HG03280 (cell line): ENCODE measurements around the gene RNF152.
"Not testable (repeated sequence)": the region's sequence is repeated elsewhere in the genome, so short reads cannot be mapped to it uniquely, and the experiment has no call there.

ENCODE experiments used
- ATAC-seq: cut with Tn5 transposase; IDR thresholded peaks from one replicate; pipeline ENCODE4 v1.9.1; 2021; ENCODE audit warnings: mild to moderate bottlenecking, moderate library complexity; ENCODE audit not compliant: unreplicated experiment

The RNF152 gene

GRCh38 chr18:61822879-61823278, 69.9 kb downstream of the RNF152 start:
- no peak for ATAC-seq

GRCh38 chr18:61821748-61822147, 71.1 kb downstream of the RNF152 start:
- no peak for ATAC-seq

- ATAC-seq = no peak
Measured at GRCh38 chr18:61820882-61821281, 71.9 kb downstream of the RNF152 start.

- no peak for ATAC-seq
Measured at GRCh38 chr18:61817086-61817485, 75.7 kb downstream of the RNF152 start.

DNA sequence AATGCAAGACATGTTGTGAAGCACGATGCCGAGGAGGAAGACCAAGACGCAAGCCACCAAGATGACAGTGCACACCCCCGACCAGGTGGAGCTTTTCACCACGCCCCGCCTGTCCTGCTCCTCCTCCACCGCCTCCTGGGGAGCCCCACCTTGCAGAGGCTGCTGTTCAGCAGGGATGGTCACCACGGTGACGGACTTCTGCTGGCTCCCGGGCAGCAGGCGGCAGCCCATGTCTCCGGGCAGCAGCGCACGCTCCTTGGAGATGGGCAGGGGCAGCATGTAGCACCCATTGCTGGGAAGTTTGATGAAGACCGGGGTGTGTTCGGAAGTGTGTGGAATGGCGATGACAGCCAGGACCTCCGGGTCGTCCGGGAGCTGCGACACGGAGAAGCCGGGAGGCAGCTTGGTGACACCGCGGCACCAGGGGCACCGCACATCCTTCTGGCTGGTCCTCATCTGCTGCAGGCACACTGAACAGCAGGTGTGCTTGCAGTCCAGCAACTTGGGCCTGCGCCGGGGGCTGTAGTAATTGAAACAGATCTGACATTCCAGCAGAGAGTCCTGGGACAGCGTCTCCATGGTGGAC, 76.8 kb downstream of the RNF152 start:
- ATAC-seq = no peak

- ATAC-seq = no peak
Measured at GRCh38 chr18:61808286-61808685, 84.5 kb downstream of the RNF152 start.

- no peak for ATAC-seq
Measured at GRCh38 chr18:61803393-61803792, 89.4 kb downstream of the RNF152 start.

DNA sequence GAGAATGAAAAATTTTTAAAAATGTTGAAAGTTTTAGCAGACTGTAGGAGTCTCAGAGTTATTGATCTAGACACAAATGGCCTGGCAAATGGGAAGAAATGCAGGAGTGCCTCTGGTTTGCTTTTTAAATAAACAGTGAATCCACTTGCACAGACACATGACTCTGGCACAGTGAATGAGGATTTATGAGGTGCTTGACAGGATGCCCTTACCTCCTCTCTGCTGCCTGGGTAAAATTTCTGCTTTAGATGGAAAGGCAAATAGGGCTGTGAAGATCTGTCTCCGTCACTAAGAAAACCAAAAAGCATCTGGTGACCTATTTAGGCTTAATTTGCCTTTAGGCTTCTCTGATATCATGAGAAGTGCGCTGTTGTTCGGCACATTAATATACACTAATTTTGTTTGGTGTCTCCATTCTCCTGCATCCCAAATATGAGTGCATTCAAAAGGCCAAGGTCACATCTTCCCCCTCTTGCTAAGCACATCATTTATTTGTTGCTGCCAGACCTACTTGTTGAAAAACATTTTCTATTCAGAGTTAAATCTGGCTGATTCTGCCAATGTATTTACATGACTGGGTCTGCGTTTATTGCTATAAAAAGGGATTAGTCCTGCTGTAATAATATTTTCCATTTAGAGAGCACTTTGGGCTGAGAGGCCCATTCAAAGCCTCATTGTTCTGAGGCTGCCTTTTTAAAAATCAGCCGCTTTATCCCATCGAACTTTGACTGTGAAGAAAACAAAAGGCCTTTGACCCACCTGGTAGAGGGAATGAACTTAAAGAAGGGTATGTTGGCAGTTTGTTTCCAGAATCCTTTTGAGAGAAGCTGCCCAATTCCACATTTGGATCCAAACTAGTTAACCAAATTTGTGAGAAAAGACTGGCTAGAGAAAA, 94.9 kb downstream of the RNF152 start:
- no peak for ATAC-seq

DNA sequence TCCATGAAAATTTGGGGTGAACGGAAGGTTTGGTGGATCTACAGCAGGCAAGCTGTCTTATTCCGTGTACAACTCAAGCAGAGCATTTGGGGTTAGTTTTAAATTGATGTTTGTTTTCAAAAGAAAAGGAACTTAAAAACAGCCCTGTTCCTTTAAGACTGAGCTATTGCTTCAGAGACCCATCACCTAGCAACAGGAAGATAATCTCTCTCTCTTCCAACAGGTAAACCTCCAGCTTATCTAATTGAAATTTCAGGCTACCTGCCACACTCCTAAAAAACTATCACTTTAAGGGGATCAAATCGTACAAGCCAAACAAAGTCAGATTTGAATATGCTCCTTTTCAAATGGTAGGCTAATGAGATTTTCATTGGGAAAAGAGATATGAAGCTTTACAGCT, 101.8 kb downstream of the RNF152 start:
- no peak for ATAC-seq

- ATAC-seq = not testable (repeated sequence)
Measured at GRCh38 chr18:61787011-61787670, 105.7 kb downstream of the RNF152 start.

- no peak for ATAC-seq
Measured at GRCh38 chr18:61785588-61785987, 107.2 kb downstream of the RNF152 start.

DNA sequence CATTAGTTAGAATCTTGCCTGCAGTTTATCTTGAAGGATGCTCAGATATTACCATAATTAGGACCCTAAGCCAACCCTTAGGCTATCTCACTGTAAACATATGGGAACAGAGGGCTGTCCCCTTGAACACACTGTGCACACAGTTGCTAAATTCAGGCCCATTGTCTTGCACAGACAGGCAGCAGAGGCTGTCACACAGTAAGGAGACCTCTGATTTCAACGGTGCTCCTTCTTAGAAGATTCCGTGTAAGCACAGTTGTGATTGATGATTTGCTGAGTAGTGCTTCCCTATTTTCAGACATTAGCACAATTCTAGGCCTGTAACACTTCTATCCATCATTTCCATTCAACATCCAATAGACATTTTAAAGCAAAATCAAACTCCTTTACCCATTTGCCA, 108.0 kb downstream of the RNF152 start:
- no peak for ATAC-seq

DNA sequence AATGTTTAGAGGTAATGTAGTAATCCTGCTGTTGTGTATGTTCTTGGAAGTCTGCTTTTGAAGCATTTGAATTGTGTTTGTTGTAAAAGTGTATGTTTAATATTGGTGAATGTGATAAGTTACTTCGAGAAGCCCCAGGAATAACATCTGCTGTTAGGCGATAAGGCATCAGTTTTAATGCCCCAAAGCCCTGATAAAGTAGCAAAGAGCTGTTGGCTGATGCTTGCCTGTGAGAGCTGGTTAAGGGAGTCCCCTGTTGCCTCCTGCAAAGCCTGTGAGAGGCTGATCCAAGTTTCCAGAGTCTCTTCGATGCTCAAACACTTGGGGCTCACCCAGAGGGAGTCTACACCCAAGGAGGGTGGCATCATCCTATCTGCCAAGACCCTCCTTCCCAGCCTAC, 110.3 kb downstream of the RNF152 start:
- no peak for ATAC-seq

DNA sequence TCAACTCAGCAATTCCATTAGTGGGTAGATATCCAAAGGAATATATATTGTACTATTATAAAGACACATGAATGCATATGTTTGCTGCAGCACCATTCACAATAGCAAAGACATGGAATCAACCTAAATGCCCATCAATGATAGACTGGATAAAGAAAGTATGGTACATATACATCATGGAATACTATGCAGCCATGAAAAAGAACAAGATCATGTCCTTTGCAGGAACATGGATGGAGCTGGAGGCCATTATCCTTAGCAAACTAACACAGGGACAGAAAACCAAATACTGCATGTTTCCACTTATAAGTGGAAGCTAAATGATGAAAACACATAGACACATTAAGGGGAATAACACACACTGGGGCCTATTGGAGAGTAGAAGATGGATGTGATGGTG, 116.6 kb downstream of the RNF152 start:
- not testable (repeated sequence) for ATAC-seq

GRCh38 chr18:61774846-61775245, 118.0 kb downstream of the RNF152 start:
- no peak for ATAC-seq

GRCh38 chr18:61772293-61772848, 120.4 kb downstream of the RNF152 start:
- ATAC-seq = no peak

GRCh38 chr18:61771861-61772260, 120.9 kb downstream of the RNF152 start:
- no peak for ATAC-seq

DNA sequence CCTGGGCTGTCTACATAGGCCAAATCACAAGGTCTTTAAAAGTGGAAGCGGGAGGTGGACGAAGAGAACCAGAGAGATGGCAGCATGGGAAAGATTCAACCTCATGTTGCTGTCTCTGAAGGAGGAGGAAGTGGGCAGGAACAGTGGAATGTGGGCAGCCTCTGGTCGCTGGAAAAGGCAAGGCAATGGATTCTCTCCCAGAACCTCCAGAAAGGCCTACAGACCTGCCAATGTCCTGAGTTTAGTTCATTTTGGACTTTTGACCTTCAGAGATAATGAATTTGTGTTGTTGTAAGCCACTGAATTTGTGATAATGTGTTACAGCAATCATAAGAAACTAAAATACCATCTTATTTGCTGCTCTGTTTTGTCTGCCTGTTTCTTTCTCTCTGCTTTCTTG, 122.5 kb downstream of the RNF152 start:
- no peak for ATAC-seq

GRCh38 chr18:61766266-61766884, 126.4 kb downstream of the RNF152 start:
- ATAC-seq = no peak

GRCh38 chr18:61765097-61765496, 127.7 kb downstream of the RNF152 start:
- no peak for ATAC-seq

DNA sequence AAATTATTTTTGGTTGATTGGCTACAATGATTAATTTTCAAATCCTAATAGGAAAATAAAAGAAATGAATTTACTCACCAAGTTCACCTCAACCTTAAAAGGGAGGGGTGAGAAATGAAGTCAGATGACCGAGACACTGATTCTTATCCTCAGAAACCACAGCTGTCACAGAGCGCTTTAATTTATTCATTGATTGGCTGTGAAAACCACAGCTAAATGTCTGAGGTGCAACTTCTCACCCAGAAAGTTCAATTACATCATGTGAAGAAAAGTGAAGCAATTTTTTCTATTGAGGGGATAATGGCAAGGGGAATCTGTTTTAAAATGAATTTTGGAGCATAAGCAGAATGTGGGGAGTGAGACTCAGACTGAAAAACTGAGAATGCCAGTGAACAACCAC, 128.4 kb downstream of the RNF152 start:
- ATAC-seq = no peak
